Measurements from ENCODE around the gene ERGIC1.
"Not testable (repeated sequence)": the region's sequence is repeated elsewhere in the genome, so short reads cannot be mapped to it uniquely, and the experiment has no call there.

The ERGIC1 gene, protein sequence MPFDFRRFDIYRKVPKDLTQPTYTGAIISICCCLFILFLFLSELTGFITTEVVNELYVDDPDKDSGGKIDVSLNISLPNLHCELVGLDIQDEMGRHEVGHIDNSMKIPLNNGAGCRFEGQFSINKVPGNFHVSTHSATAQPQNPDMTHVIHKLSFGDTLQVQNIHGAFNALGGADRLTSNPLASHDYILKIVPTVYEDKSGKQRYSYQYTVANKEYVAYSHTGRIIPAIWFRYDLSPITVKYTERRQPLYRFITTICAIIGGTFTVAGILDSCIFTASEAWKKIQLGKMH

GRCh38 chr5:172833686-172834414 is at the start of gene ERGIC1:
TSS of gene ERGIC1 (plus strand) at chr5:172834251. CDS start at chr5:172834414, 163 bp downstream.
- peak; percentile 37 for DNase-seq (ENCODE audit: low read depth)

- no peak for DNase-seq (ENCODE audit: low read depth)
These were observed 48.5 kb upstream of the ERGIC1 start for GRCh38 chr5:172785429-172786088.

GRCh38 chr5:172786736-172787462 is 47.2 kb upstream of the ERGIC1 start:
- DNase-seq (ENCODE audit: low read depth) = no peak

DNA sequence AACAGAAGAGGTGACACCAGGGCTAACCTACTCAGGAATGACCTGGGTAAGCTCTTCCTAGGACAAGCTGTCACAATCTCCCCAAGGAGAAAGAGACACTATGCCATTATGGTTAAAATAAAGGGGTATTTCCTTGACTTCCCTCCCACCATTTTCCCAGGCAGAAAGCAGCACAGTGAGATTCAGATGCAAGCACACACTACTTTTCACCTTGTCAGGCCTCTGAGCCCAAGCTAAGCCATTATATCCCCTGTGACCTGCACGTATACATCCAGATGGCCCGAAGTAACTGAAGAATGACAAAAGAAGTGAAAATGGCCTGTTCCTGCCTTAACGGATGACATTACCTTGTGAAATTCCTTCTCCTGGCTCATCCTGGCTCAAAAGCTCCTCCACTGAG is 46.5 kb upstream of the ERGIC1 start:
- DNase-seq (ENCODE audit: low read depth) = not testable (repeated sequence)

GRCh38 chr5:172788771-172789686 is 45.0 kb upstream of the ERGIC1 start:
- DNase-seq (ENCODE audit: low read depth) = no peak

- DNase-seq (ENCODE audit: low read depth) = no peak
These were observed 44.2 kb upstream of the ERGIC1 start for GRCh38 chr5:172789687-172790495.

DNA sequence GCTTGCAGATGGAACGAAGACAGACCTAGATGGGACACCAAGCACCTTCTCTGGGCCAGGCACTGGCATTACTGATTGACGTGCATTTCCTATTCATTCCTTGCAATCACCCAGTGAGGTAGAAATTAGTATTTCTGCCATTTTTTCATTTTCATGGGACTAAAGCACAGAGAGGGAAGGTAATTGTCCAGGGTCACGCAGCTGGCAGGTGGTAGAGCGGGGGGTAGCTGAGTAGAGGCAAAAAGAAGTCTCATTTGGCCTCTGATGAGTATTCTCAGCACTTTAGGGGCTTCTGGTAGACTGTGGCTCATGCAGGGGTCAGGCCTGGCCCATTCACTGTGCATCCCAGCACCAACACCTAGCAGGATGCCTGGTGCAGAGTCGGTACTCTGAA is 43.6 kb upstream of the ERGIC1 start:
- DNase-seq (ENCODE audit: low read depth) = no peak

GRCh38 chr5:172791286-172791685 is 42.8 kb upstream of the ERGIC1 start:
- no peak for DNase-seq (ENCODE audit: low read depth)

- DNase-seq (ENCODE audit: low read depth) = no peak
These were observed 42.2 kb upstream of the ERGIC1 start for GRCh38 chr5:172791726-172792445.

- DNase-seq (ENCODE audit: low read depth) = no peak
These were observed 41.1 kb upstream of the ERGIC1 start for GRCh38 chr5:172792701-172793570.

DNA sequence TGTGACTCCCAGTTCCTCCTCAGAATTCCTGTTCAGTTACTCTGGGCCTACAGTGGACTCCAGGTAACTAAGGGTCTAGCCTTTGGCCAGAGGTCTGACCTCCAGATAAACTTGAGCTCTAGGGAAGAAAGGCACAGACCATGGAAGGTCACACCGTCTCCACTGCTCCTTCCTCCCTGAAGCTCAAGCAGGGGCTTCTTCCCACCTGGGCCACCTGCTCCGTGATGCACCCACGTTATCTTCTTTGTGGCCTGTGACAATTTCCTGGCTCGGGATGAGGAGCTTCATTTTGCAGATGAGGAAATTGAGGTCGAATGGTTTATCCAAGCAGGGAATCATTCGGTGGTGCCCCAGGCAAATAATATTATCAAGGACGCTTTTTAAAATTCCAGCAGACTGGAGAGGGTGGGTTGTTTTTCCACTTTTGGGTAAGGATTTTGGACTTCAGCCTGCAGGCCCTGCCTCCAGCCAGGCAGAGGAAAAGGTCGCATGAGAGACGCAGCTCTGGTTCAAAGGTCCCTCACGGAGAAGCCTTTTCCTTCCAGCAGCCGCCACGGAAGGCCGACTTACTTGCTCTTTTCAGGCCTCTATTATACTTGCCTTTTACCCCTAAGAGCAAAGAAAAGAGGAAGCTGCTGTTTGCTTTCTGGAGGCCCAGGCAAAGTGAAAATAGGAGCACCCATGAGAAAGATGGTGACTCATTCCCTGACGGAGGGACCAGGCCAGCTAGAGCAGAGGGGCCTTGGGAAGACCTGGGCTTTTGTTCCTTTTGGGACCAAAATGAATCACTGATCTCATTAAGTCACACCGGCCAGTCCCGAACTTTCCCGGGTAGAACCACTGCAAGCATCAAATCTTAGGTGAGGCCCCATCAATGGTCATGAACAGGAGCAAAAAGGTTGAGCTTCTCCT is 40.2 kb upstream of the ERGIC1 start:
- no peak for DNase-seq (ENCODE audit: low read depth)

- no peak for DNase-seq (ENCODE audit: low read depth)
These were observed 38.6 kb upstream of the ERGIC1 start for GRCh38 chr5:172795318-172795977.

GRCh38 chr5:172796306-172796705 is 37.7 kb upstream of the ERGIC1 start:
- DNase-seq (ENCODE audit: low read depth) = no peak

DNA sequence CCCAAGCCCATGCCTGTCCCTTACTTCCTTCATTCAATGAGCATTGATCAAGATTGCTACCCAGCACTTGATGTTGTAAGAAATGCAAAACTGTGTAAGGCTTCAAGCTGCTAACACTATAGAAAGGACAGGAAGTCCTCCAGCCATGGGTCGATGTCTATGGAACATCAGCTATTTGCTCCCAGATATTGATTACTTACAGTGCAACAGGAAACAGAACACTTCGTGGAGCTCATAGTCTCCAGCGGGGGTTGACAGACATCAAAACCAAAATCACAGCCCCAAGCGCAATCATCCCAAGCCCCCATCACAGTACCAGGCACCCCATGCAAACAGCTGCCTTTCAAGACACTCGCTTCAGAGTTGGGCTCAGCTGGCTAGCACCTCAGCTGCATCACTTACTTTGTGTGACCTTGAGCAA is 36.3 kb upstream of the ERGIC1 start:
- DNase-seq (ENCODE audit: low read depth) = no peak

- no peak for DNase-seq (ENCODE audit: low read depth)
These were observed 35.4 kb upstream of the ERGIC1 start for GRCh38 chr5:172798422-172799215.

DNA sequence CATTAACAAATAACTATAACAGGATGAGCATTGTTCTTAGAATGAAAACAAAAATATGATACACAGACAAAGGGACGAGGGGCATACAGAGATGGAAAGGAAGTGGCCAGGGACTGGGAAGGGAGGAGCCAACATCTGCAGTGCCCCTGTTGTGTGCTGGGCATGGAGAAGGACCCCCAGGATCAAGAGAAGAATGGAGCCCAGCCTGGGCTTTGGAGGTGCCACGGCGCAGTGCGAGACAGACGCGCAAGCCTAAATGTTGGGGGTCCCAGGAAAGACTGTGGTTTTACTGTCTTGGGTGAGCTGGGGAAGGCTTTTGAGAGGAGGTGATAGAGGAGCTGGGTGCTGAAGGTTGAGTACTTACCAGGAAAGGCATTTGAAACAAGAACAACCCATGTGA is 34.6 kb upstream of the ERGIC1 start:
- no peak for DNase-seq (ENCODE audit: low read depth)
